Endodermal cell (in vitro differentiated cells): Measurements from ENCODE around the gene SORCS2. TPM values are rescaled to one million over a fixed set of nuclear protein-coding genes. Genes with fewer than 3 reads are reported as not detected.

Experiments
- DNase-seq: peaks from one replicate; pipeline ENCODE4 v3.0.0-alpha.2; 2017
- H3K27ac ChIP-seq: 2 replicates; pipeline ENCODE4 v1.5.1; 2013; ENCODE audit warnings: mild to moderate bottlenecking, low read depth, low read length, moderate library complexity
- H3K27me3 ChIP-seq: 2 replicates; pipeline ENCODE4 v1.6.1; 2013; ENCODE audit warnings: mild to moderate bottlenecking, low read length, moderate library complexity; ENCODE audit not compliant: insufficient read depth, control insufficient read depth, poor library complexity, severe bottlenecking
- H3K36me3 ChIP-seq: 2 replicates; pipeline ENCODE4 v1.7.0; 2013; ENCODE audit warnings: mild to moderate bottlenecking, low read length, moderate library complexity; ENCODE audit not compliant: control insufficient read depth, insufficient read depth
- H3K4me1 ChIP-seq: one replicate; pipeline ENCODE4 v1.7.0; 2013; ENCODE audit warnings: low read length; ENCODE audit not compliant: control insufficient read depth, insufficient read depth
- H3K4me3 ChIP-seq: 2 replicates; pipeline ENCODE4 v1.5.1; 2013; ENCODE audit warnings: mild to moderate bottlenecking, low read length, moderate library complexity
- H3K9ac ChIP-seq: 2 replicates; pipeline ENCODE4 v1.6.1; 2013; ENCODE audit warnings: mild to moderate bottlenecking, low read length, moderate library complexity; ENCODE audit not compliant: poor library complexity, severe bottlenecking; ENCODE audit errors: extremely low read depth
- H3K9me3 ChIP-seq: 2 replicates; pipeline ENCODE4 v1.6.1; 2013; ENCODE audit warnings: mild to moderate bottlenecking, low read length, moderate library complexity; ENCODE audit not compliant: control insufficient read depth
- H3K27ac Mint-ChIP-seq: 2 replicates; pipeline ENCODE4 v1.8.0; 2020; ENCODE audit warnings: mixed read lengths
- H3K27me3 Mint-ChIP-seq: 2 replicates; pipeline ENCODE4 v1.8.0; 2021; ENCODE audit warnings: mild to moderate bottlenecking, mixed read lengths; ENCODE audit not compliant: insufficient read depth
- H3K36me3 Mint-ChIP-seq: 2 replicates; pipeline ENCODE4 v1.8.0; 2020; ENCODE audit warnings: low read depth, mixed read lengths
- H3K4me1 Mint-ChIP-seq: 2 replicates; pipeline ENCODE4 v1.8.0; 2020; ENCODE audit warnings: mixed read lengths
- H3K4me3 Mint-ChIP-seq: 2 replicates; pipeline ENCODE4 v1.8.0; 2020; ENCODE audit warnings: mild to moderate bottlenecking, moderate library complexity, mixed read lengths
- H3K9me3 Mint-ChIP-seq: 2 replicates; pipeline ENCODE4 v1.8.0; 2020; ENCODE audit warnings: mild to moderate bottlenecking, mixed read lengths
- WGBS, 2 experiments: methylation state at CpG; one replicate each; pipeline versions ENCODE4 v1.1.5 to v1.1.7; 2013; ENCODE audit warnings: missing lambda C conversion rate in 2 of 2, mixed read lengths in 1 of 2; ENCODE audit not compliant: insufficient coverage in 1 of 2, insufficient read length in 1 of 2; 5-methylcytosine and 5-hydroxymethylcytosine counted together
- total RNA-seq, 2 donors: library from RNA; stranded (reverse); fragmentation: NEBNext Ultra II Directional in 1 of 2; extraction: Animal tissue kit (Norgen Biotek cat#: 25700) in 1 of 2; gene quantifications; 2 replicates in 1 of 2; 3 replicates in 1 of 2; pipeline ENCODE4 v1.2.1, GENCODE V29; 2021
- TF ChIP-seq, protein P1 (sequence below): fragments of 200-600 bp; sonication (generic); conservative IDR thresholded peaks from 2 replicates; pipeline ENCODE4 v1.5.0; 2021; ENCODE audit warnings: antibody characterized with exemption, mild to moderate bottlenecking

The SORCS2 gene
- total RNA-seq, 2 donors from 2014 or later: 1.4 to 1.9 TPM

- H3K27me3 Mint-ChIP-seq: peaks cover 14% of the 10 kb centered on the region
- H3K36me3 Mint-ChIP-seq: no peaks in the 10 kb centered on the region
- WGBS, 2 experiments: 91 to 98% methylated on average over 7 of the region's 7 CpGs
- Histone ChIP-seq H3K36me3 (no peaks in the 10 kb centered on the region), H3K4me1 (no peaks in the 10 kb centered on the region), H3K9ac (no peak overlapping the region), H3K27me3 (no peaks in the 10 kb centered on the region), H3K9me3 (no peaks in the 10 kb centered on the region), H3K4me3 (no peak overlapping the region), H3K27ac (no peak overlapping the region)
- peaks cover 4% of the 10 kb centered on the region for H3K4me1 Mint-ChIP-seq
- TF ChIP-seq, protein P1, sequence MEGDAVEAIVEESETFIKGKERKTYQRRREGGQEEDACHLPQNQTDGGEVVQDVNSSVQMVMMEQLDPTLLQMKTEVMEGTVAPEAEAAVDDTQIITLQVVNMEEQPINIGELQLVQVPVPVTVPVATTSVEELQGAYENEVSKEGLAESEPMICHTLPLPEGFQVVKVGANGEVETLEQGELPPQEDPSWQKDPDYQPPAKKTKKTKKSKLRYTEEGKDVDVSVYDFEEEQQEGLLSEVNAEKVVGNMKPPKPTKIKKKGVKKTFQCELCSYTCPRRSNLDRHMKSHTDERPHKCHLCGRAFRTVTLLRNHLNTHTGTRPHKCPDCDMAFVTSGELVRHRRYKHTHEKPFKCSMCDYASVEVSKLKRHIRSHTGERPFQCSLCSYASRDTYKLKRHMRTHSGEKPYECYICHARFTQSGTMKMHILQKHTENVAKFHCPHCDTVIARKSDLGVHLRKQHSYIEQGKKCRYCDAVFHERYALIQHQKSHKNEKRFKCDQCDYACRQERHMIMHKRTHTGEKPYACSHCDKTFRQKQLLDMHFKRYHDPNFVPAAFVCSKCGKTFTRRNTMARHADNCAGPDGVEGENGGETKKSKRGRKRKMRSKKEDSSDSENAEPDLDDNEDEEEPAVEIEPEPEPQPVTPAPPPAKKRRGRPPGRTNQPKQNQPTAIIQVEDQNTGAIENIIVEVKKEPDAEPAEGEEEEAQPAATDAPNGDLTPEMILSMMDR: no peak
- no peak for DNase-seq
- no peak overlapping the region for H3K27ac Mint-ChIP-seq
- H3K4me3 Mint-ChIP-seq: no peak overlapping the region
- peaks cover 2% of the 10 kb centered on the region for H3K9me3 Mint-ChIP-seq
These were observed 554.7 kb downstream of the SORCS2 start for GRCh38 chr4:7747062-7747385.

DNA sequence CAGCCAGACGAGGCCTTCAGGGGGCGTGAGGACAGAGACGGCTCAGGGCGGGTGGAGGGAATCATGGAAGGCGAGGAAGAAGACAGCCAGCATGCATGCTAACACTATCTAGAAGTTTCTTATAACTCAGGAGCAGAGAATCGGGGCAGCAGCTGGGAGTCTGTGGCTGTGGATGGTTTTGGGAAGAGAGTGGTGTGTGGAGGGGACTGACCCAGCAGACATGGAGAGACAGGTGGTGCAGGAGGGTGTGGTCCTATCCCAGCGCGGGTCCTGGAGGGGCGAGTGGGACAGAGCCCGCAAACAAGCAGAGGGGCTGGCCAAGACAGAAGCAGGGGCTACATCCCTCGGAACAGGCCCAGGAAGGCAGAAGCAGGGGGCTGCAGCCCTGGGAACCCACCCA lies 555.2 kb downstream of the SORCS2 start:
- Histone ChIP-seq H3K4me1 (no peaks in the 10 kb centered on the region), H3K9ac (no peak overlapping the region), H3K27ac (no peak overlapping the region), H3K4me3 (no peak overlapping the region), H3K9me3 (no peaks in the 10 kb centered on the region), H3K27me3 (no peaks in the 10 kb centered on the region), H3K36me3 (no peaks in the 10 kb centered on the region)
- H3K27ac Mint-ChIP-seq: no peak overlapping the region
- no peak overlapping the region for H3K4me3 Mint-ChIP-seq
- WGBS, 2 experiments: 92 to 98% methylated on average over 6 to 11 of the region's 11 CpGs
- no peaks in the 10 kb centered on the region for H3K36me3 Mint-ChIP-seq
- peaks cover 4% of the 10 kb centered on the region for H3K4me1 Mint-ChIP-seq
- peaks cover 2% of the 10 kb centered on the region for H3K9me3 Mint-ChIP-seq
- DNase-seq: no peak
- TF ChIP-seq, protein P1: no peak
- H3K27me3 Mint-ChIP-seq: peaks cover 14% of the 10 kb centered on the region

DNA sequence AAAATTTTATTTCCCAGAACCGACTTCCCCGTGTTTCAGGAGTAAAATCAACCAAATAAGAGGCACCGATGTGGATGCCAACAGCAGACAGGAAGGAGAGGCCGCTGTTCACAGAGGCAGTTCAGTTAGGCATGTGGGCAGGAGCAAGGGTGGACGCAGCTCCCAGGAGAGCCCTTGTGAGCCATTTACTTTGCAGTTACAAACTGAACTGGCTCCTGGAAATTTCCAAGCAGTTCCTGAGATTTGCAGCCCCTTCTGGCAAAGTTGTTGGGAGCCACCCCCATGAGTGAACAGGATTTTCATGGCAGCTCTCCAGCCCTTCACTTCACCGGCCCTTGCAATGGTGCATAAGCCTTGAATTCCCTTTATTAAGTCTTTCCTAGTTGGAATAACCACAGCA lies 558.2 kb downstream of the SORCS2 start:
- TF ChIP-seq, protein P1: no peak
- WGBS, 2 experiments: 74 to 82% methylated on average over 6 of the region's 6 CpGs
- Histone ChIP-seq H3K4me3 (no peak overlapping the region), H3K4me1 (no peaks in the 10 kb centered on the region), H3K27me3 (no peaks in the 10 kb centered on the region), H3K9me3 (no peaks in the 10 kb centered on the region), H3K36me3 (no peaks in the 10 kb centered on the region), H3K9ac (no peak overlapping the region), H3K27ac (no peak overlapping the region)
- H3K9me3 Mint-ChIP-seq: peaks cover 2% of the 10 kb centered on the region
- H3K36me3 Mint-ChIP-seq: no peaks in the 10 kb centered on the region
- DNase-seq: no peak
- peaks cover 15% of the 10 kb centered on the region for H3K27me3 Mint-ChIP-seq
- H3K27ac Mint-ChIP-seq: no peak overlapping the region
- H3K4me3 Mint-ChIP-seq: no peak overlapping the region
- H3K4me1 Mint-ChIP-seq: peaks cover 4% of the 10 kb centered on the region
